ENCODE measurements around the gene SLC22A1. TPM values are rescaled to one million over a fixed set of nuclear protein-coding genes. Genes with fewer than 3 reads are reported as not detected.

Gene SLC22A1
- total and polyA plus RNA-seq, 2 of the 13 experiments (the other 11 are each of a cell fraction or from before 2014, with no cell fraction given), result 0.80 to 0.87 TPM

DNA sequence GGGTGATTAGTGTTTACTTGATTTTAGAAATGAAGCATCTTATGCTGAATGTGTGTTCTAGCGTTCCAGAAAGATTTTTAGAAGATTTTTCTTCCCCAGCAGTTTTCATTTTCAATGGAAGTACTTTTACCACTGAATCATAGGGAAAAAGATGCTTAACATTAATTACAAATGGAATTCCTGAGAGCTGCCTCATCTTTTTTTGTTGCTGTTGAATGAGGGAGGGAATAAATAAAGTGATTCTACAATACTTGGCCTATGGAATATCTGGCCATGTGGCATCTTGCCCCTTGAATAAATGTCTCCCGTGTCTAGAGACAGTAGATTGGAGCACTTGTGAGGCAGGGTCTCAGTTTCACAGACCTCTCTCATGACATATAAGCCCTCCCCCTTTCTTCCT, 44.1 kb upstream of the SLC22A1 start:
- in situ Hi-C loops (cut with HindIII; ENCODE audit: extremely low pct_ligation_motif_present, low pct_unique_long_range_greater_than_20kb) (no loop called here), intact Hi-C loops (cut with micrococcal nuclease; ENCODE audit: unreplicated experiment) (no loop called here)
- H3K36me3 ChIP-seq (replicated peaks in 1 of 2; ENCODE audit: control insufficient read depth in 1 of 2, insufficient read depth in 2 of 2, low read length in 2 of 2), result peaks cover 49 to 89% of the 10 kb centered on the region in 2 experiments
- no peak for ATAC-seq
- no peak overlapping the region for H2AFZ ChIP-seq (ENCODE audit: low read length)
- no peak overlapping the region for H3K4me2 ChIP-seq (ENCODE audit: low read depth, low read length)
- H3K79me2 ChIP-seq (ENCODE audit: insufficient read depth, low read length), result no peaks in the 10 kb centered on the region
- H3K27ac ChIP-seq (ENCODE audit: extremely low read length, insufficient read depth, low read length), result no peak overlapping the region
- no peaks in the 10 kb centered on the region for H3K27me3 ChIP-seq (ENCODE audit: control insufficient read depth in 1 of 2, insufficient read depth in 2 of 2, low read length in 2 of 2)
- BruUV-seq (replicated peaks), result no TSS peak
- no peak overlapping the region for H3K4me3 ChIP-seq (replicated peaks in 1 of 3; ENCODE audit: insufficient read depth in 1 of 3, low read depth in 2 of 3, low read length in 3 of 3)
- peaks cover 11% of the 10 kb centered on the region for H3K4me1 ChIP-seq (ENCODE audit: insufficient read depth, low read length)
- no peaks in the 10 kb centered on the region for H4K20me1 ChIP-seq (ENCODE audit: insufficient read depth, low read length)
- CTCF ChIA-PET (ENCODE audit: low intra/inter-chr PET ratio, low total read pairs), result no interaction called here
- POLR2A ChIA-PET, result no interaction called here
- WGBS (ENCODE audit: low lambda C conversion rate), result 95% methylated on average over 2 of the region's 2 CpGs
- no peaks in the 10 kb centered on the region for H3K9me3 ChIP-seq (ENCODE audit: low read length)
- FAIRE-seq, result no peak
- no peak overlapping the region for H3K9ac ChIP-seq (ENCODE audit: insufficient read depth, low read depth, low read length)
- TF ChIP-seq, protein P1, sequence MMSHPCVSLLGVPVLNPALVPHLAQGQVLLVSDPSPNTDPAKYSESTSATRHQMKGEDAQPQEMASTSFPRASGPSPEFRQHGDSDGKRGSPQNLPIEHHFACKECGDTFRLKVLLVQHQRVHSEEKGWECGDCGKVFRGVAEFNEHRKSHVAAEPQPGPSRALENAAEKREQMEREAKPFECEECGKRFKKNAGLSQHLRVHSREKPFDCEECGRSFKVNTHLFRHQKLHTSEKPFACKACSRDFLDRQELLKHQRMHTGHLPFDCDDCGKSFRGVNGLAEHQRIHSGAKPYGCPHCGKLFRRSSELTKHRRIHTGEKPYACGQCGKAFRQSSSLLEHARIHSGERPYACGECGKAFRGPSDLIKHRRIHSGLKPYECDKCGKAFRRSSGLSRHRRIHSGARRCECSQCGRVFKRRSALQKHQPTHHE (CRISPR knock-in tag; IDR thresholded peaks at IDR 0.05; ENCODE audit: borderline replicate concordance), result no peak
- TF ChIP-seq ZNF660 (CRISPR knock-in tag; IDR thresholded peaks at IDR 0.05; ENCODE audit: borderline replicate concordance, low read depth), result no peak
- TF ChIP-seq HINFP (CRISPR knock-in tag; IDR thresholded peaks at IDR 0.05; ENCODE audit: low read depth), result no peak
- TF ChIP-seq GLMP (CRISPR knock-in tag; IDR thresholded peaks at IDR 0.05; ENCODE audit: borderline replicate concordance), result no peak
- no peak for TF ChIP-seq JUN (CRISPR knock-in tag; IDR thresholded peaks at IDR 0.05)
- TF ChIP-seq BRCA1 (CRISPR knock-in tag; IDR thresholded peaks at IDR 0.05), result no peak
- no peak for DNase-seq (ENCODE audit: low spot score)

Data from HepG2 (cell line).